Measurements from ENCODE around the gene RPP38. TPM values are rescaled to one million over a fixed set of nuclear protein-coding genes. Genes with fewer than 3 reads are reported as not detected.

The RPP38 gene
- 13.8 and 14.4 TPM in 2 replicates for total RNA-seq

GRCh38 chr10:15097011-15097812 lies at the start of gene RPP38:
TSS of gene RPP38 (plus strand) at chr10:15097355. CDS start at chr10:15103315, 5,960 bp downstream.

GRCh38 chr10:15088428-15089261 lies 8.5 kb upstream of the RPP38 start, which contains the start of gene ACBD7:
TSS of gene ACBD7 (minus strand) at chr10:15088776. CDS start at chr10:15088728, 48 bp downstream.

Other genes starting within 250 kb of the RPP38 start
- 36.7 and 40.5 TPM in 2 replicates for gene SUV39H2, start 218.5 kb upstream of the RPP38 start, total RNA-seq
- 11.8 and 19.3 TPM in 2 replicates for gene DCLRE1C, start 143.3 kb upstream of the RPP38 start, total RNA-seq
- 1.1 TPM in 1 of 2 replicates, not detected in the other for gene MEIG1, start 138.0 kb upstream of the RPP38 start, total RNA-seq
- not detected in 2 replicates for gene OLAH, start 53.4 kb upstream of the RPP38 start, total RNA-seq
- gene ACBD7, start 8.6 kb upstream of the RPP38 start, total RNA-seq, result 1.7 and 3.3 TPM in 2 replicates
- 67.0 and 76.2 TPM in 2 replicates for gene NMT2, start 71.3 kb downstream of the RPP38 start, total RNA-seq